Measurements from ENCODE around the gene ADGRG3.

DNA sequence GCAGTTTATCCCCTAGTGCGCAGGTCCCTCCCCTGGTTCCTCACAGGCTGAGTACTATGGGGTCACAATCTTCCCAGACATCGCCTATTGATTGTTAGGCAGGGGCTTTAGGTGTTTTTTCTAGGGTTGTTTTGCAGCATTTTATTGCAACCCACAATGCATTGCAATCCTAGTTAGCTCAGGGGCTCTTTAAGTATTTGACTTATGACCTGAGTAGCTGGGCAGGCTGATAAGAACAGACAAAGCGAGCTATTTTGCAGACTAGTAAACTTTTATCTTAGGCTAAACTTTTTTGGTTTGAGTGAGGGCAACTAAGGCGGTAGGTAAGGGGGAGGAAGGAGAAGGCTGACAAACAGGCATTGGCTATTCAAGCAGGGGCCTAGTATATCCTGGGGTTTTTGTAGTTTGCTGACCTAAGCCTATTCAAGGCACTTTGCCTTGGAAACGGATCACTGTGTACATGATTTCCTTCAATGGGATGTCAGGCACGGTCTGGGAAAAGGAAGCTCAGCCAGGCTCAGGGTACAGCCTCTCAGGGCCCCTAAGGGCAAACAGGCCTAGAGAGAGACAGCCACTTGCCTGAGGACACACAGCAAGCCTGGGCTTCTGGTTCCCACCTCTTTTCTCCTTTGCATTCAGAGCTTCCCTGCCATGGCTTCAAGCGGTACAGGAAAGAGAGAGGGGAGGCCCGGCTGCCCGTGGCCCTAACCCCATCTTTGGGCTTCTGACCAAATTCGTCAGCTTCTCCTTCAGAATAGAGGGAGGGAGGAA is 32.9 kb downstream of the ADGRG3 start:
- TF ChIP-seq, protein P1, sequence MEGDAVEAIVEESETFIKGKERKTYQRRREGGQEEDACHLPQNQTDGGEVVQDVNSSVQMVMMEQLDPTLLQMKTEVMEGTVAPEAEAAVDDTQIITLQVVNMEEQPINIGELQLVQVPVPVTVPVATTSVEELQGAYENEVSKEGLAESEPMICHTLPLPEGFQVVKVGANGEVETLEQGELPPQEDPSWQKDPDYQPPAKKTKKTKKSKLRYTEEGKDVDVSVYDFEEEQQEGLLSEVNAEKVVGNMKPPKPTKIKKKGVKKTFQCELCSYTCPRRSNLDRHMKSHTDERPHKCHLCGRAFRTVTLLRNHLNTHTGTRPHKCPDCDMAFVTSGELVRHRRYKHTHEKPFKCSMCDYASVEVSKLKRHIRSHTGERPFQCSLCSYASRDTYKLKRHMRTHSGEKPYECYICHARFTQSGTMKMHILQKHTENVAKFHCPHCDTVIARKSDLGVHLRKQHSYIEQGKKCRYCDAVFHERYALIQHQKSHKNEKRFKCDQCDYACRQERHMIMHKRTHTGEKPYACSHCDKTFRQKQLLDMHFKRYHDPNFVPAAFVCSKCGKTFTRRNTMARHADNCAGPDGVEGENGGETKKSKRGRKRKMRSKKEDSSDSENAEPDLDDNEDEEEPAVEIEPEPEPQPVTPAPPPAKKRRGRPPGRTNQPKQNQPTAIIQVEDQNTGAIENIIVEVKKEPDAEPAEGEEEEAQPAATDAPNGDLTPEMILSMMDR (IDR thresholded peaks at IDR 0.05; ENCODE audit: control extremely low read depth in 1 of 3, insufficient read depth in 1 of 3, low read depth in 1 of 3, low read length in 3 of 3): no peak
- TF ChIP-seq POLR2AphosphoS5 (IDR thresholded peaks at IDR 0.05; ENCODE audit: low read depth, low read length) (no peak), RAD21 (IDR thresholded peaks at IDR 0.05 in 1 of 2, conservative IDR thresholded peaks at IDR 0.05 in 1 of 2; ENCODE audit: low read depth in 2 of 2, low read length in 2 of 2) (no peak), EP300 (IDR thresholded peaks at IDR 0.05; ENCODE audit: borderline replicate concordance in 1 of 2, low read depth in 2 of 2, low read length in 2 of 2) (no peak), JUND (IDR thresholded peaks at IDR 0.05; ENCODE audit: low read length) (no peak), BACH1 (IDR thresholded peaks at IDR 0.05; ENCODE audit: low read length) (no peak), POLR2A (IDR thresholded peaks at IDR 0.05; ENCODE audit: control extremely low read depth in 1 of 2, low read depth in 2 of 2, low read length in 2 of 2) (no peak), GTF2F1 (IDR thresholded peaks at IDR 0.05; ENCODE audit: borderline replicate concordance, low read depth, low read length) (no peak), MAFK (IDR thresholded peaks at IDR 0.05; ENCODE audit: low read depth, low read length) (no peak)
- TF ChIP-seq, protein P2, sequence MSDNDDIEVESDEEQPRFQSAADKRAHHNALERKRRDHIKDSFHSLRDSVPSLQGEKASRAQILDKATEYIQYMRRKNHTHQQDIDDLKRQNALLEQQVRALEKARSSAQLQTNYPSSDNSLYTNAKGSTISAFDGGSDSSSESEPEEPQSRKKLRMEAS (IDR thresholded peaks at IDR 0.05): no peak
- TF ChIP-seq, protein P3, sequence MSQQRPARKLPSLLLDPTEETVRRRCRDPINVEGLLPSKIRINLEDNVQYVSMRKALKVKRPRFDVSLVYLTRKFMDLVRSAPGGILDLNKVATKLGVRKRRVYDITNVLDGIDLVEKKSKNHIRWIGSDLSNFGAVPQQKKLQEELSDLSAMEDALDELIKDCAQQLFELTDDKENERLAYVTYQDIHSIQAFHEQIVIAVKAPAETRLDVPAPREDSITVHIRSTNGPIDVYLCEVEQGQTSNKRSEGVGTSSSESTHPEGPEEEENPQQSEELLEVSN (IDR thresholded peaks at IDR 0.05): no peak
